A673 (cell line): Measurements from ENCODE around the gene EPHA6. TPM values are rescaled to one million over a fixed set of nuclear protein-coding genes. Genes with fewer than 3 reads are reported as not detected.

ENCODE experiments used
- BruUV-seq: library from RNA; stranded (reverse); fragments of 400-500 nt; replicated peaks from 2 replicates; lab custom pipeline; 2021; lab: Mats Ljungman, UMichigan
- CTCF ChIA-PET: fragments of 300-600 bp; sonication (Branson Sonifier 250); formaldehyde crosslinking; loops from one replicate; lab custom pipeline; 2022; ENCODE audit warnings: antibody characterized with exemption; lab: Charles Lee
- POLR2A ChIA-PET: fragments of 300-600 bp; sonication (Branson Sonifier 250); formaldehyde crosslinking; loops from one replicate; lab custom pipeline; 2022; ENCODE audit warnings: antibody characterized with exemption; ENCODE audit not compliant: low non-redundant PET; lab: Charles Lee
- DNase-seq: peaks from one replicate; pipeline ENCODE4 v3.0.0-alpha.2; 2015; ENCODE audit warnings: low spot score
- H3K27ac ChIP-seq: fragments of 200-600 bp; sonication (generic); 2 replicates; pipeline ENCODE4 v1.5.1; 2016; ENCODE audit warnings: mixed run types, low read depth, mild to moderate bottlenecking, mixed read lengths, antibody characterized with exemption, low read length; ENCODE audit not compliant: poor library complexity, severe bottlenecking
- H3K27me3 ChIP-seq: fragments of 200-600 bp; sonication (generic); replicated peaks from 2 replicates; pipeline ENCODE4 v1.6.1; 2017; ENCODE audit warnings: mixed run types, low read depth, mild to moderate bottlenecking, mixed read lengths, antibody characterized with exemption, low read length; ENCODE audit not compliant: insufficient read depth, poor library complexity
- H3K36me3 ChIP-seq: fragments of 200-600 bp; sonication (generic); 2 replicates; pipeline ENCODE4 v1.6.1; 2016; ENCODE audit warnings: mixed run types, mild to moderate bottlenecking, mixed read lengths, antibody characterized with exemption, low read length; ENCODE audit not compliant: insufficient read depth, poor library complexity, severe bottlenecking
- H3K4me1 ChIP-seq: fragments of 200-600 bp; sonication (generic); 2 replicates; pipeline ENCODE4 v1.6.1; 2017; ENCODE audit warnings: mixed run types, mild to moderate bottlenecking, mixed read lengths, antibody characterized with exemption, low read length; ENCODE audit not compliant: insufficient read depth, poor library complexity, severe bottlenecking
- H3K4me3 ChIP-seq: fragments of 200-600 bp; sonication (generic); 2 replicates; pipeline ENCODE4 v1.5.1; 2016; ENCODE audit warnings: low read depth, mixed run types, mild to moderate bottlenecking, mixed read lengths, low read length; ENCODE audit not compliant: poor library complexity, severe bottlenecking
- H3K9me3 ChIP-seq: fragments of 200-600 bp; sonication (generic); 2 replicates; pipeline ENCODE4 v1.6.1; 2016; ENCODE audit warnings: mixed run types, low read depth, mild to moderate bottlenecking, mixed read lengths, antibody characterized with exemption, low read length; ENCODE audit not compliant: poor library complexity, severe bottlenecking
- EZH2 ChIP-seq: fragments of 200-600 bp; sonication (generic); IDR thresholded peaks from 2 replicates; pipeline ENCODE4 v1.6.1; 2017; ENCODE audit warnings: borderline replicate concordance, low read depth, mild to moderate bottlenecking, mixed read lengths, antibody characterized with exemption, low read length; ENCODE audit not compliant: poor library complexity, severe bottlenecking
- intact Hi-C: fragments of 100-400 bp; cut with micrococcal nuclease; formaldehyde crosslinking; loops from one replicate; pipeline ENCODE4 v1.10.0; 2022; ENCODE audit not compliant: unreplicated experiment
- total RNA-seq: library from RNA; stranded (reverse); gene quantifications from 2 replicates; pipeline ENCODE4 v1.2.3, GENCODE V29; 2021
- TF ChIP-seq, protein P1 (sequence below): fragments of 300-800, 200-600 bp; sonication (generic); conservative IDR thresholded peaks from 2 replicates; pipeline ENCODE4 v1.5.1; 2017; ENCODE audit warnings: low read depth, mild to moderate bottlenecking, antibody characterized with exemption, low read length, moderate library complexity, mixed read lengths

Gene EPHA6
- total RNA-seq, 1 experiment from 2014 or later: not detected

DNA sequence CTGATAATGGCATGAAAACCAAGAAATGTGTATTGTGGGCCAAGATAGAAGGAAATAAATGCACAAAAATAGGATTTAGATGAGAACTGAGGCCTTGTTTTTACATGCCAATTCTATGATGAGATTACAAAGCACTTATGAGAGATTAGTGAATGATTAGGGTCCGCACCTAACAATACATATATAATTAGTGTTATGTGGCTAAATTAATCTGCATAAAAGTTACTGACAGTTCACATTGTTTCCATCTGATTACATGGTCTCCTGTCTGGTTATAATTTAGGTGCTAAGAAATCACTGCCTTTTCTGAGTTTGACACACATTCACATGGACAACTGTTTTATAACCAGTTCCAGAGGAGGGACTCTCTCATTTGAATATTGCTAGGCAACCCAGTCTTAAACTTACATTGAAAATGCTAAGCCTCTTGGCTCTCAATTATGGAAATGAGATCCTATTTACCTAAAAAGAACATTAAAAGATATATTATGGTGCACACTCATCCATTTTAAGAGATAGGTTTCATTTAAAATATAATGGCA is 833.1 kb downstream of the EPHA6 start:
- POLR2A ChIA-PET: no interaction called here
- no TSS peak for BruUV-seq
- DNase-seq: peak; percentile 0
- no peaks in the 10 kb centered on the region for H3K27me3 ChIP-seq
- TF ChIP-seq, protein P1, sequence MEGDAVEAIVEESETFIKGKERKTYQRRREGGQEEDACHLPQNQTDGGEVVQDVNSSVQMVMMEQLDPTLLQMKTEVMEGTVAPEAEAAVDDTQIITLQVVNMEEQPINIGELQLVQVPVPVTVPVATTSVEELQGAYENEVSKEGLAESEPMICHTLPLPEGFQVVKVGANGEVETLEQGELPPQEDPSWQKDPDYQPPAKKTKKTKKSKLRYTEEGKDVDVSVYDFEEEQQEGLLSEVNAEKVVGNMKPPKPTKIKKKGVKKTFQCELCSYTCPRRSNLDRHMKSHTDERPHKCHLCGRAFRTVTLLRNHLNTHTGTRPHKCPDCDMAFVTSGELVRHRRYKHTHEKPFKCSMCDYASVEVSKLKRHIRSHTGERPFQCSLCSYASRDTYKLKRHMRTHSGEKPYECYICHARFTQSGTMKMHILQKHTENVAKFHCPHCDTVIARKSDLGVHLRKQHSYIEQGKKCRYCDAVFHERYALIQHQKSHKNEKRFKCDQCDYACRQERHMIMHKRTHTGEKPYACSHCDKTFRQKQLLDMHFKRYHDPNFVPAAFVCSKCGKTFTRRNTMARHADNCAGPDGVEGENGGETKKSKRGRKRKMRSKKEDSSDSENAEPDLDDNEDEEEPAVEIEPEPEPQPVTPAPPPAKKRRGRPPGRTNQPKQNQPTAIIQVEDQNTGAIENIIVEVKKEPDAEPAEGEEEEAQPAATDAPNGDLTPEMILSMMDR: no peak
- TF ChIP-seq EZH2: no peak
- H3K4me1 ChIP-seq: no peaks in the 10 kb centered on the region
- no peak overlapping the region for H3K4me3 ChIP-seq
- H3K27ac ChIP-seq: no peak overlapping the region
- CTCF ChIA-PET: no interaction called here
- intact Hi-C loops: no loop called here
- H3K9me3 ChIP-seq: no peaks in the 10 kb centered on the region
- no peaks in the 10 kb centered on the region for H3K36me3 ChIP-seq

DNA sequence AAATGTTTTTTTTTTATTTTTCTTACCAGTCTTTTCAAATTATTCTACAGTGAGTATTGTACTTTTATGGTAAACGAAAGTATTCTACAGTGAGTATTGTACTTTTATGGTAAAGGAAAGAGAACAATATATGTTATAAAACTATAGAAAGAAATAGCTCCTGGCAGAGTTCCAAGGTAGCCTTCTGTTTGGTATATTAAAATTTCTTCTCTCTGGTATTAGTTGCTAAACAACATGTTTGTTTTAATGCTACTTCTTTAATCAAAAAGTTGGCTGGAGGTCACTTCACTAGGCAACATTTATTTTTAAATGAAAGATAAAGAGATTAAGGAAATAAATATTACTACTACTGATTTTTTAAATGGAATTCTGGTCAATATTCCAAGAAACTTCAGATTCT is 841.6 kb downstream of the EPHA6 start:
- Histone ChIP-seq H3K27ac (no peak overlapping the region), H3K9me3 (no peaks in the 10 kb centered on the region), H3K27me3 (no peaks in the 10 kb centered on the region), H3K36me3 (no peaks in the 10 kb centered on the region), H3K4me1 (no peaks in the 10 kb centered on the region), H3K4me3 (no peak overlapping the region)
- ChIA-PET CTCF (no interaction called here), POLR2A (no interaction called here)
- BruUV-seq: no TSS peak
- TF ChIP-seq, protein P1: no peak
- no peak for TF ChIP-seq EZH2
- DNase-seq: no peak
- intact Hi-C loops: loop anchor here (5.0 kb wide), 1 partner anchor 794 kb away; no protein-coding TSS in a partner anchor

DNA sequence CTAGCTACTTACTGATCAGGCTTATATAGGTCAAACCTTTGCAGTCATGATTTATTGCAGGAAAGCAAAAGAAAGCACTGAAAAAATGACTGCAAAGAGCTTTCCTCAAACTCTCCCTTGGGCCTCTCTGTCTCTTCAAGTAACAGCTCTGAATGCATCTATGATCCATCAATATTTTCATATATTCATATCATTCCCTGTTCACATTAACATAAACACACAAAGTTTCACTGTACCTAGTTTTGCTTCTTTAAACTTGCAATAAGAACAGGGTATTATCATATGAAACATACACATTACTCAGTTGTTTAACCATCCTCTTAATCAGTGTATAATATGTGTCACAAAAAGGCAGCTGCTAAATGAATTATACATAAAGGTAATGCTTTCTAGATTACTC is 842.2 kb downstream of the EPHA6 start:
- Histone ChIP-seq H3K27me3 (no peaks in the 10 kb centered on the region), H3K36me3 (no peaks in the 10 kb centered on the region), H3K4me1 (no peaks in the 10 kb centered on the region), H3K27ac (no peak overlapping the region), H3K9me3 (no peaks in the 10 kb centered on the region), H3K4me3 (no peak overlapping the region)
- no peak for DNase-seq
- intact Hi-C loops: loop anchor here (5.0 kb wide), 1 partner anchor 794 kb away; no protein-coding TSS in a partner anchor
- TF ChIP-seq, protein P1: no peak
- TF ChIP-seq EZH2: no peak
- BruUV-seq: no TSS peak
- CTCF ChIA-PET: no interaction called here
- POLR2A ChIA-PET: no interaction called here
